Tibial nerve (tissue), 4 donors: Measurements from ENCODE around the gene MOCOS. TPM values are rescaled to one million over a fixed set of nuclear protein-coding genes. Genes with fewer than 3 reads are reported as not detected.

ENCODE experiments used
- DNase-seq, 2 donors: peaks; one replicate each; pipeline ENCODE4 v3.0.0-alpha.2; 2019; ENCODE audit warnings: low spot score in 2 of 2
- H3K27ac ChIP-seq, 4 donors: fragments of 200-600 bp; sonication (generic) in 3 of 4; one replicate each; pipeline ENCODE4 v1.5.1; 2017 to 2019; ENCODE audit warnings: mild to moderate bottlenecking in 1 of 4
- H3K27me3 ChIP-seq, 2 donors: fragments of 200-600 bp; sonication (generic) in 1 of 2; one replicate each; pipeline versions ENCODE4 v1.5.1 to v1.6.0; 2017 to 2019
- H3K36me3 ChIP-seq, 3 donors: fragments of 200-600 bp; sonication (generic); one replicate each; pipeline ENCODE4 v1.5.1; 2018 to 2019
- H3K4me1 ChIP-seq, 4 donors: fragments of 200-600 bp; sonication (generic) in 3 of 4; one replicate each; pipeline ENCODE4 v1.5.1; 2017 to 2019
- H3K4me3 ChIP-seq, 4 donors: fragments of 200-600 bp; sonication (generic) in 3 of 4; one replicate each; pipeline ENCODE4 v1.5.1; 2017 to 2019; ENCODE audit warnings: mild to moderate bottlenecking in 1 of 4, moderate library complexity in 1 of 4
- H3K9me3 ChIP-seq, 4 donors: fragments of 200-600 bp; sonication (generic) in 3 of 4; one replicate each; pipeline ENCODE4 v1.5.1; 2017 to 2019
- EP300 ChIP-seq, 2 donors: sonication (generic); formaldehyde crosslinking; IDR thresholded peaks; one replicate each; pipeline ENCODE4 v1.6.1; 2017; ENCODE audit warnings: antibody characterized with exemption in 2 of 2, mild to moderate bottlenecking in 1 of 2
- POLR2A ChIP-seq, 2 donors: fragments of 450-650 bp; IDR thresholded peaks; one replicate each; pipeline ENCODE4 v1.6.1; 2017; ENCODE audit warnings: antibody characterized with exemption in 2 of 2, mild to moderate bottlenecking in 2 of 2, moderate library complexity in 2 of 2
- WGBS, 2 donors: methylation state at CpG; one replicate each; pipeline ENCODE4 v1.1.5; 2018; 5-methylcytosine and 5-hydroxymethylcytosine counted together
- total RNA-seq, 4 donors: library from RNA; depleted of rRNA; stranded (reverse); fragments of >200 nt; gene quantifications; one replicate each; pipeline ENCODE4 v1.1.0, GENCODE V29; 2016
- TF ChIP-seq, protein P1 (sequence below), 5 experiments: fragments of 200-600 bp in 3 of 5; fragments of 450-650 bp in 2 of 5; sonication (generic) in 3 of 5; IDR thresholded peaks; one replicate each; pipeline ENCODE4 v1.5.1; 2016 to 2019; ENCODE audit warnings: antibody characterized with exemption in 5 of 5, mild to moderate bottlenecking in 3 of 5, moderate library complexity in 2 of 5

Gene MOCOS
- total RNA-seq, 4 donors from 2014 or later = 6.9 to 10.2 (median 8.9) TPM

GRCh38 chr18:36247036-36247435 lies 59.7 kb downstream of the MOCOS start:
- no peak overlapping the region for H3K4me3 ChIP-seq
- H3K27me3 ChIP-seq = no peaks in the 10 kb centered on the region
- H3K9me3 ChIP-seq = peaks cover 0 to 37% (median 3%) of the 10 kb centered on the region in 4 donors
- TF ChIP-seq, protein P1, sequence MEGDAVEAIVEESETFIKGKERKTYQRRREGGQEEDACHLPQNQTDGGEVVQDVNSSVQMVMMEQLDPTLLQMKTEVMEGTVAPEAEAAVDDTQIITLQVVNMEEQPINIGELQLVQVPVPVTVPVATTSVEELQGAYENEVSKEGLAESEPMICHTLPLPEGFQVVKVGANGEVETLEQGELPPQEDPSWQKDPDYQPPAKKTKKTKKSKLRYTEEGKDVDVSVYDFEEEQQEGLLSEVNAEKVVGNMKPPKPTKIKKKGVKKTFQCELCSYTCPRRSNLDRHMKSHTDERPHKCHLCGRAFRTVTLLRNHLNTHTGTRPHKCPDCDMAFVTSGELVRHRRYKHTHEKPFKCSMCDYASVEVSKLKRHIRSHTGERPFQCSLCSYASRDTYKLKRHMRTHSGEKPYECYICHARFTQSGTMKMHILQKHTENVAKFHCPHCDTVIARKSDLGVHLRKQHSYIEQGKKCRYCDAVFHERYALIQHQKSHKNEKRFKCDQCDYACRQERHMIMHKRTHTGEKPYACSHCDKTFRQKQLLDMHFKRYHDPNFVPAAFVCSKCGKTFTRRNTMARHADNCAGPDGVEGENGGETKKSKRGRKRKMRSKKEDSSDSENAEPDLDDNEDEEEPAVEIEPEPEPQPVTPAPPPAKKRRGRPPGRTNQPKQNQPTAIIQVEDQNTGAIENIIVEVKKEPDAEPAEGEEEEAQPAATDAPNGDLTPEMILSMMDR (IDR thresholded peaks at IDR 0.05) = no peak
- TF ChIP-seq EP300 (IDR thresholded peaks at IDR 0.05) = no peak
- no peak for TF ChIP-seq POLR2A (IDR thresholded peaks at IDR 0.05)
- 83 to 84% methylated on average over 1 of the region's 1 CpG for WGBS, 2 donors
- H3K36me3 ChIP-seq = peaks cover 0 to 19% (median 0%) of the 10 kb centered on the region in 3 donors
- H3K27ac ChIP-seq = no peak overlapping the region
- no peaks in the 10 kb centered on the region for H3K4me1 ChIP-seq
- DNase-seq = no peak

DNA sequence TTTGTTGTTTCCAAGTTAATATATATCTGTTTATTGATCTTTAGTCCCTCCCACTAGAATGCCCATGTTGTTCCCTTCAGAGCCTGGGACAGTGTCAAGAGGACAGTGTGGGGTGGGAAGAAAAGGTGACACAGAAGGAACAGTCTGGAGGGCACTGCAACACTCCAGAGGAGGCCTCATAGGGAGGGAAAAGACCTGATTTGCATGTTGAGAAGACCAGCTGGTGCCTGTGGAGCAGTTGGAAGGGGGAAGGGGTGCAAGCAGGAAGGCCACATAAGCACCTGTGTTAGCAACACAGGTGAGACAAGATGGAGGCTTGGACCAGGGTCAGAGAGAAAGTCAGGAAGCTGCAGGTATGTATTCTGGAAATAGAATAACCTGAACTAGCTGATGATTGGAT lies 62.1 kb downstream of the MOCOS start:
- no peak for DNase-seq
- Histone ChIP-seq H3K36me3 (peaks cover 0 to 19% (median 0%) of the 10 kb centered on the region in 3 donors), H3K9me3 (peaks cover 0 to 30% (median under 1%) of the 10 kb centered on the region in 4 donors), H3K4me1 (no peaks in the 10 kb centered on the region), H3K27ac (no peak overlapping the region), H3K4me3 (no peak overlapping the region), H3K27me3 (no peaks in the 10 kb centered on the region)
- TF ChIP-seq EP300 (IDR thresholded peaks at IDR 0.05) (no peak), POLR2A (IDR thresholded peaks at IDR 0.05) (no peak)
- TF ChIP-seq, protein P1 (IDR thresholded peaks at IDR 0.05) = no peak

DNA sequence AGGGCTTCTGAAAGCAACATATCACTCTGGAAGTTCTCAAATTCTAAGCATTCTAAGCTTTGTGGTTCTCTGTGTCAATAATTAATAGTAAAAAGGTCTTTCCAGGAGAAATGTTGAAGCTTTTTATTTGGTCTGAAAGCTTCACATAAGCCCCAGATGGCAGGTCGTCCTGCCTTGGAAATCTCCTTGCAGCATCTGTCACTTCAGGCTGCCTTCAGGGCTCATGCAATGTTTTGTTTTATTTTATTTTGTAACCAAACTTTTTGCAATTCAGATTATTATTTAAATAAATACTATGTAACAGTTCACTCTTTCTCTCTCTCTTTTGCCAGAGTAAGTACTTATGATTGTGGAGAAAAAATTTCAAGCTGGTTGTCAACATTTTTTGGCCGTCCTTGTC lies 63.5 kb downstream of the MOCOS start:
- Histone ChIP-seq H3K4me1 (no peaks in the 10 kb centered on the region), H3K27ac (no peak overlapping the region), H3K27me3 (no peaks in the 10 kb centered on the region), H3K36me3 (peaks cover 0 to 19% (median 0%) of the 10 kb centered on the region in 3 donors), H3K9me3 (peaks cover 0 to 20% (median 0%) of the 10 kb centered on the region in 4 donors), H3K4me3 (no peak overlapping the region)
- 70 to 71% methylated on average over 2 of the region's 2 CpGs for WGBS, 2 donors
- TF ChIP-seq EP300 (IDR thresholded peaks at IDR 0.05) = no peak
- TF ChIP-seq, protein P1 (IDR thresholded peaks at IDR 0.05) = no peak
- TF ChIP-seq POLR2A (IDR thresholded peaks at IDR 0.05) = no peak
- DNase-seq = no peak

DNA sequence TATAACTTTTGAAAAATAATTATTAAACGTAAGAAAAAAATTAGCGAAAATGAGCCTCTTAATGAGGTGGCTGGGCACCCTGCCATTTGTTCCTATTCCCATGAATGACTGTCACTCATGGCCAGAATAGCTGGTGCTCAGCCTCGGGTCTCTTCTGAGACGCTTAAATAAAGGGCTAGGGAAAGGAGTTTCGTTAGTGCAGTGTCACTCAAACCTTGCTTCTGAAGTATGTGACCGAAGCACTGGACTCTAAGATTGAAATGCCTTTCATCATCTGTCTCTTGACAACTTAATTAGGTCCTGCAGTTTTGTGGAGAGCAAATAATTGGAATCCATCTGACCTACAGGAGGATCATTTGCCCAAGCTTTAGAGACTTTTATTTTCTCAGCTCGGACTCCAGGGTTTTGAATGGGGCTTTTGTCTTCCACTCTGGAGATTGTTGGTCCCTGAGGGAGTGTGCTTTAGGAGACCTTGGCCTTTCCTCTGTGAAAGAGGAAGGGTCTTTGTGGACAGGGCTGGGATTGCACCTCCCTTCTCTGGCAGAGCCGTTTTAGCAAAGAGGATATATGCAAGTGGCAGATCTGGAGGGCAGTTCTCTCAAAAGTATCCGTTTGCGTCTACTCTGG lies 67.9 kb downstream of the MOCOS start:
- no peaks in the 10 kb centered on the region for H3K4me1 ChIP-seq
- H3K4me3 ChIP-seq = no peak overlapping the region
- no peak for DNase-seq
- no peaks in the 10 kb centered on the region for H3K9me3 ChIP-seq
- H3K27ac ChIP-seq = no peak overlapping the region
- H3K27me3 ChIP-seq = no peaks in the 10 kb centered on the region
- H3K36me3 ChIP-seq = no peaks in the 10 kb centered on the region
- 45 to 55% methylated on average over 10 of the region's 10 CpGs for WGBS, 2 donors
- no peak for TF ChIP-seq EP300 (IDR thresholded peaks at IDR 0.05)
- TF ChIP-seq, protein P1 (IDR thresholded peaks at IDR 0.05) = no peak

DNA sequence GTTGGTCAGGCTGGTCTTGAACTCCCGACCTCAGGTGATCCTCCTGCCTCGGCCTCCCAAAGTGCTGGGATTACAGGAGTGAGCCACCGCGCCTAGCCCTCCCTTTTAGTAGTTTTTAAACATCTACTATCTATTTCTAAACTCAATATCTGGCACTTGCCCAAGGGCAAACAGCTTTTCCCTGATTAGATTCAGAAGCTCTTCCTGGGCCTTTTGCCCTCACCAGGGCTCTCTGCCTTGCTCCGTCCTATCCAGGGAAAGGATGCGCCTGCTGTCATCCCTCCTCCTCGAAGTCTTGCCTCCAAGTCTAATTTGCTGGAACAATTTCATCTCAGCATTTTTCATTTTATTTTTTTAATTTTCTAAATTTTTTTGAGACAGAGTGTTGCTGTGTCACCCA lies 68.8 kb downstream of the MOCOS start:
- WGBS, 2 donors = 87 to 90% methylated on average over 7 of the region's 7 CpGs
- no peak overlapping the region for H3K4me3 ChIP-seq

More for the DNA sequence above, 68.8 kb downstream of the MOCOS start:
- Histone ChIP-seq H3K27me3 (no peaks in the 10 kb centered on the region), H3K9me3 (no peaks in the 10 kb centered on the region), H3K27ac (no peak overlapping the region), H3K4me1 (no peaks in the 10 kb centered on the region), H3K36me3 (no peaks in the 10 kb centered on the region)
- TF ChIP-seq EP300 (IDR thresholded peaks at IDR 0.05) (no peak), POLR2A (IDR thresholded peaks at IDR 0.05) (no peak)
- TF ChIP-seq, protein P1 (IDR thresholded peaks at IDR 0.05) = no peak
- no peak for DNase-seq
